Activated CD8-positive, alpha-beta memory T cell treated with anti-CD3 and anti-CD28 coated beads, Interleukin-2, amount 50 U/mL, for 48 hours (primary cell): ENCODE measurements around the gene SUFU.

Experiments
- DNase-seq: peaks from one replicate; pipeline ENCODE4 v3.0.0-alpha.2; 2020

The SUFU gene

GRCh38 chr10:102676534-102677315, 173.0 kb downstream of the SUFU start:
- DNase-seq, result no peak

- DNase-seq, result no peak
Observed at GRCh38 chr10:102677331-102678067, 173.7 kb downstream of the SUFU start.

GRCh38 chr10:102678068-102678400, 174.3 kb downstream of the SUFU start:
- no peak for DNase-seq

GRCh38 chr10:102678842-102679289, 175.1 kb downstream of the SUFU start:
- DNase-seq, result no peak

GRCh38 chr10:102679596-102679995, 175.8 kb downstream of the SUFU start:
- no peak for DNase-seq

- DNase-seq, result no peak
Observed at GRCh38 chr10:102681696-102682095, 177.9 kb downstream of the SUFU start.

- no peak for DNase-seq
Observed at GRCh38 chr10:102682416-102682815, 178.6 kb downstream of the SUFU start.

- DNase-seq, result no peak
Observed at GRCh38 chr10:102682981-102683380, 179.2 kb downstream of the SUFU start.
